Right atrium auricular region (tissue), 2 donors: ENCODE measurements around the gene TAOK3. TPM values are rescaled to one million over a fixed set of nuclear protein-coding genes. Genes with fewer than 3 reads are reported as not detected.
A peak's percentile ranks its signal among the peaks of the same experiment; 100 is the strongest.

ENCODE experiments used
- DNase-seq: peaks from one replicate; pipeline ENCODE4 v3.0.0-alpha.2; 2019; ENCODE audit warnings: low spot score
- H3K27ac ChIP-seq, 2 donors: fragments of 200-600 bp; sonication (generic); 1 replicate in 1 of 2; 2 replicates in 1 of 2; pipeline ENCODE4 v1.5.1; 2016 to 2019
- H3K27me3 ChIP-seq, 2 donors: fragments of 200-600 bp; sonication (generic); one replicate each; pipeline versions ENCODE4 v1.5.1 to v1.6.0; 2017 to 2019
- H3K36me3 ChIP-seq: fragments of 200-600 bp; sonication (generic); one replicate; pipeline ENCODE4 v1.5.1; 2016
- H3K4me1 ChIP-seq, 2 donors: fragments of 200-600 bp; sonication (generic); one replicate each; pipeline versions ENCODE4 v1.5.1 to v1.6.0; 2017 to 2019
- H3K4me3 ChIP-seq, 2 donors: fragments of 200-600 bp; sonication (generic); 1 replicate in 1 of 2; 2 replicates in 1 of 2; pipeline ENCODE4 v1.5.1; 2017 to 2019; ENCODE audit warnings: mild to moderate bottlenecking in 1 of 2, moderate library complexity in 1 of 2
- H3K9me3 ChIP-seq, 2 donors: fragments of 200-600 bp; sonication (generic); one replicate each; pipeline ENCODE4 v1.5.1; 2019
- total RNA-seq, 2 donors: library from RNA; depleted of rRNA; stranded (reverse); fragments of >200 nt; gene quantifications; one replicate each; pipeline ENCODE4 v1.1.0, GENCODE V29; 2016
- TF ChIP-seq, protein P1 (sequence below), 2 donors: fragments of 200-600 bp; sonication (generic); IDR thresholded peaks; one replicate each; pipeline ENCODE4 v1.5.1; 2019; ENCODE audit warnings: antibody characterized with exemption in 2 of 2

Gene TAOK3
- total RNA-seq, 2 donors from 2014 or later, result 18.1 to 21.1 TPM

- H3K27ac ChIP-seq, result no peak overlapping the region
- no peak overlapping the region for H3K4me3 ChIP-seq
- TF ChIP-seq, protein P1, sequence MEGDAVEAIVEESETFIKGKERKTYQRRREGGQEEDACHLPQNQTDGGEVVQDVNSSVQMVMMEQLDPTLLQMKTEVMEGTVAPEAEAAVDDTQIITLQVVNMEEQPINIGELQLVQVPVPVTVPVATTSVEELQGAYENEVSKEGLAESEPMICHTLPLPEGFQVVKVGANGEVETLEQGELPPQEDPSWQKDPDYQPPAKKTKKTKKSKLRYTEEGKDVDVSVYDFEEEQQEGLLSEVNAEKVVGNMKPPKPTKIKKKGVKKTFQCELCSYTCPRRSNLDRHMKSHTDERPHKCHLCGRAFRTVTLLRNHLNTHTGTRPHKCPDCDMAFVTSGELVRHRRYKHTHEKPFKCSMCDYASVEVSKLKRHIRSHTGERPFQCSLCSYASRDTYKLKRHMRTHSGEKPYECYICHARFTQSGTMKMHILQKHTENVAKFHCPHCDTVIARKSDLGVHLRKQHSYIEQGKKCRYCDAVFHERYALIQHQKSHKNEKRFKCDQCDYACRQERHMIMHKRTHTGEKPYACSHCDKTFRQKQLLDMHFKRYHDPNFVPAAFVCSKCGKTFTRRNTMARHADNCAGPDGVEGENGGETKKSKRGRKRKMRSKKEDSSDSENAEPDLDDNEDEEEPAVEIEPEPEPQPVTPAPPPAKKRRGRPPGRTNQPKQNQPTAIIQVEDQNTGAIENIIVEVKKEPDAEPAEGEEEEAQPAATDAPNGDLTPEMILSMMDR (IDR thresholded peaks at IDR 0.05), result no peak
- H3K9me3 ChIP-seq, result no peaks in the 10 kb centered on the region
- H3K36me3 ChIP-seq, result peaks cover 9% of the 10 kb centered on the region
- no peaks in the 10 kb centered on the region for H3K4me1 ChIP-seq
- no peaks in the 10 kb centered on the region for H3K27me3 ChIP-seq
- DNase-seq, result no peak
These were observed 159.3 kb downstream of the TAOK3 start for GRCh38 chr12:118213452-118213851.

DNA sequence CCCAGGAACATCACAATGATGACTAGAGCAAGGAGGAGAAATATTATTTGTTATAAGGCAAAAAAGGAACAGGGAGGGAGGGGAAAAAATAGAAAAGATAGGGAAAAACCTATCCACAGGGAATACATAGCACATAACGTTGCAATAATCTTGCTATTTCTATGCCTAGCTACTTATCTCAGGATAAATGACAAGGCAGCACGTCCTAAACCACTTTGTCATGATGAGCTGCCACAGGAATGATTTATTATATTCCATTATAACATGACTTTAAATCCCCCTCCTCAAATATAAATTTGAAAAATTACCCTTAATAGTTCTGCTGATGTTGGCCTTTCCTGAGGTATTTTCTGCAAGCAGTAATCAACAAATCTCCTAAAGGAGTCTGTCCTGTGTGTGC lies 160.1 kb downstream of the TAOK3 start:
- DNase-seq, result no peak
- no peaks in the 10 kb centered on the region for H3K9me3 ChIP-seq
- H3K4me1 ChIP-seq, result no peaks in the 10 kb centered on the region
- no peak overlapping the region for H3K27ac ChIP-seq
- peaks cover 9% of the 10 kb centered on the region for H3K36me3 ChIP-seq
- H3K27me3 ChIP-seq, result no peaks in the 10 kb centered on the region
- TF ChIP-seq, protein P1 (IDR thresholded peaks at IDR 0.05), result no peak
- H3K4me3 ChIP-seq, result no peak overlapping the region

DNA sequence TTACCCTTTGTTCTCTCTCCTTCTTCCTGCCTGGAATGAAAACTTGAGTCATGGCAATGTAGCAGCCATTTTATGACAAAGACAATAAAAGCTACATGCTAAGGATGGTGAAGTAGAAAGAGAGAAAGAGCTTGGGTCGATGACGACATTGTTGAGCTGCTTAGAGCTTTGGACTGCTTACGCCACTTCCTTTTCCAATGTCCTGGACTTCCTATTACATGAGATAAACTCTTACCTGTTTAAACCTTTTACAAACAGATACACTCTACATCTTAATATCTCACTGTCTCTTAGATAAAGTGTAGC lies 166.6 kb downstream of the TAOK3 start:
- peaks cover 5% of the 10 kb centered on the region for H3K36me3 ChIP-seq
- H3K9me3 ChIP-seq, result no peaks in the 10 kb centered on the region
- H3K4me3 ChIP-seq, result no peak overlapping the region
- DNase-seq, result no peak
- TF ChIP-seq, protein P1 (IDR thresholded peaks at IDR 0.05), result no peak
- no peaks in the 10 kb centered on the region for H3K27me3 ChIP-seq
- H3K4me1 ChIP-seq, result no peaks in the 10 kb centered on the region
- no peak overlapping the region for H3K27ac ChIP-seq

DNA sequence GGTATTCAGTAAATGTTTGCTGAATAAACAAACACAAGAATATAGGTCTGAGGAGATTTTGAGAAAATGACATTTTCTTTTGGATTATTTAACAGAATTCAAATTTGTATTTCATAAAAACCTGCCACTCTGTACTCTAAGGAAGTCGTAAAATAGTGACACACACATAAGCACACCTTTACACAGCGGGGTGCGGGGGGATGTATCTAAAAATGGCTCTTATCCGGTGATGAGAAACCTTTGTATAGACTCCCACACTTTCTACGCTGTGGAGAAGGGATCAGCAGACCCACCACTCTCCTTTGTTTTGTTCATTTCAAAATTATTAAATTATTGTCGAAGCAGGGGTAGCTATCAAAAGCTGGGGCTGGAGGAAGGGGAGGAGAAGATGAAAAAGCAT lies 178.7 kb downstream of the TAOK3 start:
- no peak for DNase-seq
- no peaks in the 10 kb centered on the region for H3K9me3 ChIP-seq
- TF ChIP-seq, protein P1 (IDR thresholded peaks at IDR 0.05), result no peak
- H3K4me1 ChIP-seq, result peaks cover 0 to 11% of the 10 kb centered on the region in 2 donors
- H3K4me3 ChIP-seq, result no peak overlapping the region
- H3K36me3 ChIP-seq, result peaks cover 9% of the 10 kb centered on the region
- H3K27me3 ChIP-seq, result no peaks in the 10 kb centered on the region
- H3K27ac ChIP-seq, result no peak overlapping the region

DNA sequence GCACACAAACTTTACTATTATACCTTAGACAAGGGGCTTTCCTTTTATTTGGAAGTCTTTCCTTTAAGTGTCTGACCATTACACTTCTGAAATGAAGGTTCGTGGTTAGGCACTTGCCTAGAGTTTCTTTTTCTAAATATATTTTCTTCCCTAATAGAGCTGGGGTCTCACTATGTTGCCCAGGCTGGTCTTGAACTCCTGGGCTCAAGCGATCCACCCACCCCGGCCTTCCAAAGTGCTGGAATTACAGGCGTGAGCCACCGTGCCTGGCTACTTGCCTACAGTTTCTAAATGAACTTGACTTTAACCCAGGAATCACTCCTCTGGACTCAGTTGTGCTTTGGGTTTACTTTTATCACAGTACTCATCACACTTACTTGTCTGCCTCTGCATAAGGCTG lies 179.2 kb downstream of the TAOK3 start:
- peaks cover 0 to 13% of the 10 kb centered on the region in 2 donors for H3K4me1 ChIP-seq
- H3K4me3 ChIP-seq, result no peak overlapping the region
- no peak for DNase-seq
- no peaks in the 10 kb centered on the region for H3K9me3 ChIP-seq
- H3K27me3 ChIP-seq, result no peaks in the 10 kb centered on the region
- H3K36me3 ChIP-seq, result peaks cover 4% of the 10 kb centered on the region
- TF ChIP-seq, protein P1 (IDR thresholded peaks at IDR 0.05), result no peak
- H3K27ac ChIP-seq, result no peak overlapping the region

- TF ChIP-seq, protein P1 (IDR thresholded peaks at IDR 0.05), result no peak
These were observed 182.4 kb downstream of the TAOK3 start for GRCh38 chr12:118190266-118190665.

More at GRCh38 chr12:118190266-118190665, 182.4 kb downstream of the TAOK3 start:
- Histone ChIP-seq H3K9me3 (no peaks in the 10 kb centered on the region), H3K36me3 (no peaks in the 10 kb centered on the region), H3K4me3 (peak overlapping the region; percentile 37 to 45), H3K27me3 (no peaks in the 10 kb centered on the region), H3K4me1 (peaks cover 0 to 13% of the 10 kb centered on the region in 2 donors), H3K27ac (peak overlapping the region; percentile 71 to 88)
- DNase-seq, result no peak
